GM04504 (cell line): ENCODE results near the gene FAM20C.
A peak's percentile ranks its signal among the peaks of the same experiment; 100 is the strongest.
"Not testable (repeated sequence)": the region's sequence is repeated elsewhere in the genome, so short reads cannot be mapped to it uniquely, and the experiment has no call there.

Source experiments
- DNase-seq: peaks from one replicate; pipeline ENCODE4 v3.0.0-alpha.2; 2012; ENCODE audit warnings: low read depth

Gene FAM20C

DNA sequence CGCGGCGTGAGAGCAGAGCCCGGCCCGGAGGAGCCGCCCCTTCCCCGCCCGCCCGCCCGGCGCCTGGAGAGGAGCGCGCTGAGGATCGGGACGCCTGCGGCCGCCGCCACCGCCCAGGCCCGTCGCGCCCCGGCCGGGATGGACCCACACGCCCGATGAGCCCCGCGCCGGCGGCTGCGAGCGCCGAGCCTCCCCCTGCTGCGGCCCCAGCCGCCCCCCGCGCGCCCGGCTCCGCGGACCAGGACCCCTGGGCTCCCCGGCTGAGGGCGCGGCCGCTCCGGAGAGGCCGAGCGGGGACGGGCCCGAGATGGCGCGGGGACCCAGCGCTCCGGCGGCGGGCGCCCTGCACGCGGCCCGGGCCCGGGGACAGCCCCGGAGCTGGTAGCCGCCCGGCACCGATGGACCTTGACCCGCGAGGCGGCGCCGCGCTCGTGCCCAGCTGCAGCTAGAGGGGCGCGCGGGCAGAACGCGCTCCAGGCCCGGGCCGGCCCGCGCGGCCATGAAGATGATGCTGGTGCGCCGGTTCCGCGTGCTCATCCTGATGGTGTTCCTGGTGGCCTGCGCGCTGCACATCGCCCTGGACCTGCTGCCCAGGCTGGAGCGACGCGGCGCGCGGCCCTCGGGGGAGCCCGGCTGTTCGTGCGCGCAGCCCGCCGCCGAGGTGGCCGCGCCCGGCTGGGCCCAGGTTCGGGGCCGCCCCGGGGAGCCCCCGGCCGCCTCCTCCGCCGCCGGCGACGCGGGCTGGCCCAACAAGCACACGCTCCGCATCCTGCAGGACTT is 520 bp downstream of the FAM20C start:
- DNase-seq: no peak

DNA sequence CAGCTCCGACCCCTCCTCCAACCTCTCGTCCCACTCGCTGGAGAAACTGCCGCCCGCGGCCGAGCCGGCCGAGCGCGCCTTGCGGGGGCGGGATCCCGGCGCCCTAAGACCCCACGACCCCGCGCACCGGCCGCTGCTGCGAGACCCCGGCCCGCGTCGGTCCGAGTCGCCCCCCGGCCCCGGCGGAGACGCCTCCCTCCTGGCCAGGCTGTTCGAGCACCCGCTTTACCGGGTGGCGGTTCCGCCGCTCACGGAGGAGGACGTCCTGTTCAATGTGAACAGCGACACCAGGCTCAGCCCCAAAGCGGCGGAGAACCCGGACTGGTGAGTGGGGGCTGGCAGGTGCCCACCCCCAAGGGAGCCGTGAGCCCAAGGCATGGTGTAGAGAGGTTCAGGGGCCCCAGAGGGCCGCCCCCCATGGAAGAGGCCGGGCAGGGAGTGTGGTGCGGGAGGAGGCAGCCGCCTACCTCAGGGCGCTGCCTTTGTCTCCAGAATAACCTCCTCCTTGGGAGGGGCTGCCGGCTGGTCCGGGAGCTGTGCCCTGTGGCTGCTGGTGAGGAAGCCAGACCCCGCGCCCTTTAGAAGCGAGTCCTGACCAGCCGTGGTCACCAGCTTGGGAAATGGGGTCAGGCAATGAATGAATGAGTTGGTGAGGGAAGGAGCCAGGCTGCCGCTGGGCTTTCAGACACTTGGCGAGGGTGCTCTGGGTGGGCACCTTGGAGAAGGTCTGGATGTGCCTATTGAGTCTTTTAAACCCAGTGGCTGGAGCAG is 1.3 kb downstream of the FAM20C start:
- no peak for DNase-seq

DNA sequence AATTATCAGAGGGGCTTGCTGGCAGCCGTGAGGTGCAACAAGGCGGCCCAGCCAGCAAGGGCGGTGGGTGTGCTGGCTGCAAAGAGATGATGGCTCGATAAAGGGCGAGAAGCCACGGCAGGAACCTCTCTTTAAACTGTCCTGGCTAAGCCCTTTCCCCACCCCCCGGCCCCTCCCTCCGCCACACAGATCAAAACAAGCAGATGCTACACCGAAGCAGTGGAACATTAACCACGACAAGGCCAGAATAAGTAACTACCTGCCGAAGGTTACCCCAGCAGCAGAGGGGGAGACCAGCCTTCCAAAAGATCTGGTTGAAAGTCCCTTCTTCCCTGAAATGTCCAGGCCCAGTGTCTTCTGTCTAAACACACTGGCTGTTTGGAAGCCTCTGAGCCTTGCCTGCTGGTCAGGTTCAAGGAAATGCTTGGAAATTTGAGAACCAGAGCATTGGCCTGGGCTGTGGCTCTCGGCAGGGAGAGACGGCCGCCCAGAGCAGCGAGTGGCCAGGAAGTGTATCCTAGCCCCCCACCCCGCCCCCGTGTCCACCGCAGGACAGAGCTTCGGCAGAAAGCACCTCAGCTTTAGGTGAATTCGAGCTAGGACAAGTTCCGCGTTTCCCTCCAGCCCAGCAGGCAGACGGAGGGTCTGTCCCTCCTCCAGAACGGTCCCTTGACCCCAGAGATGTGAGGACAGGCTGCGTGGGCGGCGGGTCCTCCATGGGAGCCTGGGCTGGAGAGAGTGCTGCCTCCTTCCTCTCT is 2.1 kb downstream of the FAM20C start:
- no peak for DNase-seq

DNA sequence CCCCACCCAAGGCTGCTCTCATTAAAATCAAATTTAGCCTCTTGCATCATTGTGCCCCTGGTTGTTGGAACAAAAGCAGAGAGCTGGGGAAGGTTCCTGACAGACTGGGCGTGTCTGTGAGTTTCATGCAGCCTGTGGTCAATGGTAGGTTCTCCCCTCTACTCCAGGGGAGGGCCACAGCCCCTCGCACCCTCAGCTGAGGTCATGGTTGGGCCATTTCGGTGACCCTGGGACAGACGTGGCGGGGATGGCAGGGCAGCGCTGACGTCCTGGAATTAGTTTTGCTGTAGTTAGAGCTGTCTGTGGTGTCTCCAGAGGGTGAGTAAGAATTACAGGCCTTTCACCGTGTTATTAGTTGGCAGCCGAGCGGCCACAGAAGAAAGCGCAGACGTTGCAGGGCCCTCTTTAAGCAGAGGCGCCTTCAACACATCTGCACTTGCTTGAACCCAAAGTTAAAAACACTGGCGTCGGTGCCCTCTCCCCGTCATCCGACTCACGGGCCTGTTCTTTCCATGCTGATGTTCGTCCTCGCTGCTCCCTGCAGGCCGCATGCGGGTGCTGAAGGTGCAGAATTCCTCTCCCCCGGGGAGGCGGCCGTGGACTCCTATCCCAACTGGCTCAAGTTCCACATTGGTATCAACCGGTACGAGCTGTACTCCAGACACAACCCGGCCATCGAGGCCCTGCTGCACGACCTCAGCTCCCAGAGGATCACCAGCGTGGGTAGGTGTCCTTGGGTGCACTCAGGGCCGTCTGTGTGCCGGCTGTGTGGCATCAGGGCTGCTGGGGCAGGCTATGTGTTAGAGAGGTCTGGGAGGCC is 2.8 kb downstream of the FAM20C start:
- peak; percentile 36 for DNase-seq

DNA sequence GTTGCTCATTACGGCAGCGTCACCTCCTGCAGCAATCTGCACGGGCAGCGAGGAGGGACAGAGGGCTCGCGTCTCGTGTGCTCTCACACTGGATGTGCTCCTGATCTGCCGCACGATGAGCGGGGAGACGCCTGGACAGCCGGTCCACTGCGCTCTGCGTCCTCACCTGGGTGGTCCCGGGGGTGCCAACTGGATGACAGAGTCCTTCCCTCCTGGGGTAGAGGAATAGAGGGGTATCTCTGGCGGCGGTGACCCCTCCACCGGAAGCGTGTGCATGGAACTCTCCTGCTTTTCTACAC is 3.4 kb downstream of the FAM20C start:
- no peak for DNase-seq

DNA sequence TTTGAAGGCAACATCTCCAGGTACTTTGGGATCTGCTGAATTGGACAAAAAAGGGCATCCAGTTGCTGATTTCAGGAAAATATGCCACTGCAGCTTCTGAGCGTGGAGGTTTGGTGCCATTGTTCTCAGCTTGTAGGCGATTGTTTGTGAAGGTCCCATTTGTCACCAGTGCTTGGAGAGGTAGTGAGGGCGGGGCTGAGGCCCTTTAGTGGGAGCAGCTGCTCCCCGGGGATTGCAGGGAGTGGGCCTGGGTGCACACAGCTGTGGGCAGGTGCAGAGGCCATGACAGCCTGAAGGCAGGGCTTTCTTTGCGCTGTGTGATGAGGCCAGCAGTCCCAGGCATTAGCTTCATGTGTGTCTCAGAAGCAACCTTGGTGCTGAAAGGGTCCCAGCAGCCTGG is 3.9 kb downstream of the FAM20C start:
- no peak for DNase-seq

DNA sequence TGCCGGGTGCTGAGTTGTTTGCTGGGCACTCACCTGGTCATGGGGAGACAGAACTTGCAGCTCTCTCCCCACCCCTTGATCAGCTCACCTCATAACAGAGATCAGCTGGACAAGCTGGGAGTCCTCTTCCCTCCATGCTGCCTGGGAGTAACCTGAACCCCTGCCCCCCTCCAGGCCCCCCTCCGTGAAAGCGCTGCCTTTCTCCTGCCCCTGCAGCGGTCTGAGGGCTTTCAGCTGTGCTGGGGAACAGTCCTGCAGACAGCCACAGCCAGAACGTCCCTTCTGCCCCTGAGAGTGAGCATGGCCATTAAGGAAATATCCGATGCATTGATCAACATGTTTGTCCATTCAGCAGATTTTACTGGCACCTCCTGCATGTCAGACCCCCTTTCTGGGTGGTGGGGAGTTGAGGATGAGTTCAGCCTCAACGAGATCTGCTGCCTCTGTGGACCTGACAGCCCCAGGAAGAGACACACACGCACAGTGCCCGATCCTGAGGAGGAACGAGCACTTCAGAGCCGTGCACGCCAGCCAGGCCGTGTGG is 4.5 kb downstream of the FAM20C start:
- no peak for DNase-seq

DNA sequence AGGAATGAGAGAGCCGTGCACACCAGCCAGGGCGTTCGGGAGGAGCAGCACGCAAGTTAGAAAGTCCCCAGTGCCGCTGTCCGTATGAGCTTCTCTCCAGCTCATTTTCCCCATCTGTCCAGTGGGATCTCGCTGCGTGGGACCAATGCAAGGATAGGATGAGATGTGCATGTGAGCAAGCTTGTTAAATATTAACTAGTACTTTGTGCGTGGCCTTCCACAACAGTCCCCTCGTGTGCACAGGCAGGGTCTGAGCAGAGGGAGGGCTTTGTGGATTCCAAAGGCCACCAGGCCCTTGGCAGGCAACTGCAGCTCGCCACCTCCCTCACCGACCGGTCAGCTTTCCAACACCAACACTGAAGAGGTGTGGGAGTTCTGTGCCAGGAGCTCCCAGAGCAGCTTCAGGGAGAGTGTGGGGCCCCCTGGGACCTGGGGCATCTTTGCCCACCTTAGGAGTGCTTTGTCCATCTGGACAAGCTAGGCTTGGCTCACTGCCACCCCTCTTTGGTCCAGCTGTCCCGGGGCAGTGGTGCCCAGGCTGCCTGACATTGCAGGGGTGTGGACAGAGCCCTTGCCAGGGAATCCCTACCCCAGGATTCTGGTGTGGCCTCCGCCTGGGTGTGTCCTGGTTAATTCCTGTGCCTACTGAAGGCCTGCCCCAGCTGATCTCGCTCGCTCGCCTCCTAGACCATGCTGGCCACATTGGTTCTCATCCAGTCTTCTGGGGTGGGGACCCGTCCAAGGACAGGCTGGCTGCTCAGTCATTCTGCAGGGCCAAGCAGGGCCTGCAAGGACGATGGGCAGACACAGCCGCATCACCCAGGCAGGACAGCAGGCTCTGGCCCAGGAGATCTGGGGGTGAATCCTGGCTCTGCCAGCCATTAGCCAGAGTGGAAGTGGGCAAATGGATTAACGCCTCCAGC is 5.3 kb downstream of the FAM20C start:
- no peak for DNase-seq

DNA sequence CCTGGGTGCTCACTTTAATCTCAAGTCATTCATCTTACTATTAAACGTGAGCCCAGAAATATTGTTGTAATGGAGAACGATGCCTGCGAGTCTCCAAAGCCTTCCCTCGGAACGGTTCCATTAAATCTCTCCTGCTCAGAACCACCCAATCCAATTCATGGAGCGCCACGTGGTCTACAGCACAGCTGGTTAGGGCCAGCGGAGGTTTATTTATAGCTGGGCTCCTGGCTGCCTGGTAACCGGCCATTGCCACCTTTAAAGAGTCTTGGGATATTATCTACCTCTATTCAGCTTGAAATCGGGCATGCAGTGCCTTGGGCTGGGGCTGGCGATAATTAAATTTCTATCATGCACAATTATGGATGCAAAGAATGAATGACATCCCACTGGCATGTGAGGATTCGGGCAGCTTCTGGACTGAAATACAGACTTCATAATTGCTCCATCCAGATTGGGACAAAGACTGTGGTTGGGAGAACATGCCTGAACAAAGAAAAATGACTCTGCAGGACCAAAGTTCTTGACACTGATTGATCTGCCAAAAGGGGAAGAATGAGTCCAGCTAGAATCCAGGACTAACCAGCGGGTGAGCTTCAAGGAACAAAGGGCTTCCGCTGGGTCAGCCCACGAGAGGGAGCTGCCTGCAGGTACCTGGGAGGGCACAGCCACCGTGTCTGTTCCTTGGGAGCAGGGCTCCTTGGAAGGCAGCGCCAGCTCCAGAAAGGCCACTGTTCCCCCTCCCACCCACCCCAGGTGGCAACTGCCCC is 7.3 kb downstream of the FAM20C start:
- no peak for DNase-seq

DNA sequence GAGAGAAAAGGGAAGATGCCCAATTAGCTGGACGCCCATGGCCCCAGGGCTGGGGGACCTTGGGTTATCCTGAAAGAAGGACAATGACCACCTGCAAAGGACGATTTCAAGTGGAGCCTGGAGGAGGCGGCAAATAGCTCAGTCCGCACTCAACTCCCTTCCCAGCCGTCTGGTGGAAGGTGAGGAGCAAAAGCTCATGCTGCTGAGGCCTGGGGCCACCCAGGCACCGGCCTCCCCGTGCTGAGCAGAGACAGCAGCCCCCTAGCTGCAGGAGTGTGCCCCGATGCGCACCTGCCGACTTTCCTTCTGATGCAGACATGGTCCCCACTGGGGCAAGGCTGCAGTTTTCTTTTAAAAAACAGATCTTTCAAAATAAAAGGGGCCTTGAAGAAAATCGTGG is 7.9 kb downstream of the FAM20C start:
- DNase-seq: no peak

DNA sequence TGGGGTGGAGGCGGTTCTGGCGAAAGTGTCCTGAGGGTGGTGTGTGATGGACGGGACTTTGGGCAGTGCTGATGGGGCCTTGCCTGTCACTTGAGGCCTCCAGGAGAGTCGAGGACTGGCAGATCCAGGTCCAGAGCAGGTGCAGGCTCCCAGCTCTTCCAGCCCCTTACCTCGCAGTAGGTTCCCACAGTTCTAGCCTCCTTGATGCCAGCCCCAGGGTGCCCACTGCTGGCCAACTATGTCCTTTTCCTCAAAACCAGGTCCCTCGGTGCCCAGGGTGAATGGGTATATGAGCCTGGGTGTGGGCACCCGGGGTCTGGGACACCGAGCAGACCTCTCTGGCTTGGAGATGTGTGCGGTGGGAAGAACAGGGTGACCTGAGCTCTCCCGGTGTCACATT is 8.3 kb downstream of the FAM20C start:
- no peak for DNase-seq

DNA sequence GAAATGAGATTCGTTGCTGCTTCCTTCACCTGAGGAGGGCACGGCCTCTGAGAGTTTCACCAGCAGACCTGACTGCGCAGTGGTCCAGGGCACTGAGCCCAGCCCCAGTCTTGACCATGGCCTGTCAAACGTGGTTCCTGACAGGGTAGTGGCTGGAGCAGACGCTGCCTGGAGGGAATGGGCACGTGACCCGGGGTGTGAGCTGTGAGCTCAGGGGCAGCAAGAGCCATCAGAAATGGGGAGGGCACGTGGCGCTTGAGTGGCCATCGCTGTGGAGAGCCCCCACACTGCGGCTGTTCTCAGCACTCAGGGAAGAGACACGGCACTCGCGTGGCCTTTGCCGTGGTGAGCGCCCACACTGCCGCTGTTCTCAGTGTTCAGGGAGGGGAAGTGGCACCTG is 12.0 kb downstream of the FAM20C start:
- DNase-seq: no peak

DNA sequence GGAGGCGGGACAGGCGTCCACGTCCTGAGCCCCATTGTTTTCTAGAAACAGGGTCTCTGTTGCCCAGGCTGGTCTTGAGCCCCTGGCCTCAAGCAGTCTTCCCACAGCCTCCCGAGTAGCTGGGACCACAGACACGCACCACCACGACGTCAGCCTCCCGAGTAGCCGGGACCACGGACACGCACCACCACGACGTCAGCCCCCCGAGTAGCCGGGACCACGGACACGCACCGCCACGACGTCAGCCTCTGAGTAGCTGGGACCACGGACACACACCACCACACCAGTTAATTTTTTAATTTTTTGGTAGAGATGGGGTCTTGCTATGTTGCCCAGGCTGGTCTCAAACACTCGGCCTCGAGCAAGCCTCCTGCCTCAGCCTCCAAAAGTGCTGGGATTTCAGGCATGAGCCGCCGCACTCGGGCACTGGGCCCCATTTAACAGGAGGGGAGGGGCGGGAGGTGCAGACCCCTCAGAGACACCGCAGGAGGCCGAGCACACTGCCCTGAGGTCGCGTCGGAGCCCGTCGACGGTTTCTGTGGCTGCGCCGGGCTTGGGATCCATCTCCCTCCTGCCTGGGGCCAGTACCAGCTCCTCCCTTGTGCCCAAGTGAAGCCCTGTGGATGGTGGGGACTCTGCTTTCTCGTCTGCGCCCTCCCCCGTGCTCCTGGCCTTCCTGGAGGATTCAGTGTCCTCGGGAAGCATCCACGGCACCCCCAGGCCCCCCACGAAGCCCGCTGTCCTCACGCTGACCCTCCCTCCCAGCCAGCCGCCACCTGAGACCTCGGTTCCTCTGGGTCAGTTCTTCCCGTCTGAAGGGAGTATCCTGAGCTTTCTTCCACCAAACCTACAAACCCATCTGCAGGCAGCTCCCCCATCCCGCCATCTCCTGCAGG is 13.0 kb downstream of the FAM20C start:
- no peak for DNase-seq

DNA sequence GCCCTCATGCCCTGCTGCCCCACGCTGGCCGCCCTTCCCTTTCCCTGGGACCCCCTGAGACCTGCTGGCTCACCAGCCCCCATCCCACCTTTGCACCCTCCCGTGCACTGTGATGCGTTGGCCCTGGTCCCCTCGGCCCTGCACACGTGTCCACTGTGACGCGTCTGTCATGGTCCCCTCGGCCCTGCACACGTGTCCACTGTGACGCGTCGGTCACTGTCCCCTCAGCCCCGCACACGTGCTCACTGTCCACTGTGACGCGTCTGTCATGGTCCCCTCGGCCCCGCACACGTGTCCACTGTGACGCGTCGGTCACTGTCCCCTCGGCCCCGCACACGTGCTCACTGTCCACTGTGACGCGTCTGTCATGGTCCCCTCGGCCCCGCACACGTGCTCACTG is 14.0 kb downstream of the FAM20C start:
- not testable (repeated sequence) for DNase-seq

DNA sequence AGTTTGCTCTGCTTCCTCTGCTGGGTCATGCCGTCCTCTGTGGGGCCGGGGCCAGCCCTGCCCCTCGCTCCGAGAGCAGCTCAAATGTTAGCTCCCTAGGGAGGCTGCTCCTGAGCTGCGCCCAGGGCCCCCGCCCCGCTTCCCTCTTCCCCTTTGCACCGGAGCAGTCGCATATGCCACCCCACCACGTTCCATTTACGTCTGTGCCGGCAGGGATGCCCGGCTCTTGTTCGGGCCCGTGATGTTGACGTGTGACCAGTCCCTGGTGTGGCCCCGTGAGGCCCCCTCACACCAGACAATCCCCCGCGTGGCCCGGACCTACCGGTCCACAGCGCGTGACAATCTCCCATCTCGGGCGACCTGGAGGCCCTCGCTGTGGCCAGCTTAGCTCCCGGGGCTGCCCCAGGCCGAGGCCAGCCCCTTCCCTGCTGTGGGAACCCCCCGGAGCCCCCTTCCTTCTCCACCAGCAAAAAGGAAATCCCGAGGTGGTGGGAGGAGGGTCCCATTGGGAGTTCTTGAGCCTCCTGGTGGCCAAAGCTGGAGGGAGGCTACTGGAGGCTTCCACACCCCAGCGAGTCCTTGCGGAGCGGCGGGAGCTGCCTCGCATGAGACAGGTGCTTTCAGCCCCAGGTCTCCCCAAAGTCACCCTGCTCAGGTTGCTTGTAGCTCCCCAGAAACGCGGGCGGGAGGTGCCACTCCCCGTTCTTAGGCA is 15.2 kb downstream of the FAM20C start:
- no peak for DNase-seq

DNA sequence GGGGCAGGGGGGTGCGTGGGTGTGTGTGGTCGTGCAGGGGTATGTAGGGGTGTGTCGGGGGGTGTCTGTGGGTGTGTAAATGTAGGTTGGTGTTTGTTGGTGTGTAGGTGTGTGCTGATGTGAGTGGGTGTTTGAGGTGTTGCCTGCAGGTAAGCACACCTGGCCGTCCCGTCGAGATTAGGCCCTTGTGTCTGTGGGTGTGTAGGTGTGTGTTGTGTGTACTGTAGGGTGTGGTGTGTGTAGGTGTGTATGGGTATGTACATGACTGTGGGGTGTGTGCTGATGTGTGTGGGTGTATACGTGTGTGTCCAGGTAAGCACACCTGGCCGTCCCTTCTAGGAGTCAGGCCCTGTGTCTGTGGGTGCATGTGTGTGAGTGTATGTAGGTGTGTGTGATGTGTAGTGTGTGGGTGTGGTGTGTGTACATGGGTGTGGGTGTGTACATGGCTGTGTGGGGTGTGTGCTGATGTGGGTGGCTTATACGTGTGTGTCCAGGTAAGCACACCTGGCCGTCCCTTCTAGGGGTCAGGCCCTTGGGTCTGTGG is 15.8 kb downstream of the FAM20C start:
- DNase-seq: no peak

DNA sequence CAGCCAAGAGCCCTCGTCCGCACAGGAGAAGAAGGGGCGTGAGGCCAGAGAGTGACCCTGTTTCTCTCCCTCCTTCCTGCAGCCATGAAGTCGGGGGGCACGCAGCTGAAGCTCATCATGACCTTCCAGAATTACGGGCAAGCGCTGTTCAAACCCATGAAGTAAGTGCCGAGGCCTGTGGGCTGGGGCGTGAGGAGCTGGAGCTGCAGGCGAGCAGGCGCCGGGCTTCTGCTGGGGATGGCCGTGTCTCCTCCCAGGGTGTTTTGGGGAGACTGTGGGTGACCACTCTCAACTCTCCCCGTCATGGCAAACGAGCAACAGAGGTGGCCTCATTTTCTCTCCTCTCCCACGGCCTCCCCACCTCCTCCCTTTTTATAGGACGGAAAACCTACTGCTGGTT is 16.4 kb downstream of the FAM20C start:
- no peak for DNase-seq

DNA sequence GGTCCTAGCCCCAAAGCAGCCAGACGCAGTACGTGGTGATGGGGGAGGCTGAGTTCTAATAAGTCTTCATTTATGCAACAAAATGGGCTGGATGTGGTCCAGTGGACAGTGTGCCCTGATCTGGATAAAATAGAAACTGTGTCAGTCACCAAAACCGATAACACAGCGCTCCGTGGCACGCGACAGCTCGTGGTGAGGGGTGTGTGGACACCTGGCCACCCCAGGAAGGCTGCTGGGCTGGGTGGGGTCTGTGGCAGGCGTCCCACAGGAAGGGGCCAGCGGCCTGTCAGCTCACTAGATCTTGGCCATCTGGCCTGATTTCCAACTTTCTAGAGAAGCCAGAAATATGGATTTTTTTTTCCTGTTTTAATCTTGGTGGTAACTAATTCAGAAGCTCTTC is 17.0 kb downstream of the FAM20C start:
- no peak for DNase-seq
